Measurements from ENCODE around the gene CDC16. TPM values are rescaled to one million over a fixed set of nuclear protein-coding genes. Genes with fewer than 3 reads are reported as not detected.

CDC16 gene
- total and polyA plus RNA-seq, 2 of the 13 experiments (the other 11 are each of a cell fraction or from before 2014, with no cell fraction given): 24.2 to 60.9 TPM

- TF ChIP-seq RFX5 (IDR thresholded peaks at IDR 0.05; ENCODE audit: low read depth, low read length) (no peak; the same call in 1 of the 2 replicates), ZSCAN5A (CRISPR knock-in tag; IDR thresholded peaks at IDR 0.05; ENCODE audit: borderline replicate concordance) (peak; percentile 66; the same call in 1 of the 2 replicates), ZFP90 (CRISPR knock-in tag; IDR thresholded peaks at IDR 0.05; ENCODE audit: borderline replicate concordance) (no peak; the same call in 1 of the 2 replicates), ZNF570 (CRISPR knock-in tag; IDR thresholded peaks at IDR 0.05; ENCODE audit: borderline replicate concordance) (no peak), ZNF276 (CRISPR knock-in tag; IDR thresholded peaks at IDR 0.05; ENCODE audit: low read depth) (0 out of 2 replicates have a peak, but pooled peaks have one; percentile 35), DMTF1 (CRISPR knock-in tag; IDR thresholded peaks at IDR 0.05) (no peak), ZBTB21 (CRISPR knock-in tag; IDR thresholded peaks at IDR 0.05) (no peak), CSRNP2 (CRISPR knock-in tag; conservative IDR thresholded peaks at IDR 0.05; ENCODE audit: low read depth) (peak; percentile 77; the same call in 1 of the 2 replicates), ZIK1 (CRISPR knock-in tag; IDR thresholded peaks at IDR 0.05; ENCODE audit: borderline replicate concordance, low read depth) (no peak; the same call in none of the 2 replicates), SMARCE1 (IDR thresholded peaks at IDR 0.05; ENCODE audit: borderline replicate concordance) (no peak), MAFG (CRISPR knock-in tag; IDR thresholded peaks at IDR 0.05) (no peak), ATF3 (CRISPR knock-in tag; IDR thresholded peaks at IDR 0.05) (no peak), ZNF567 (CRISPR knock-in tag; IDR thresholded peaks at IDR 0.05; ENCODE audit: borderline replicate concordance) (no peak), ZNF691 (CRISPR knock-in tag; IDR thresholded peaks at IDR 0.05; ENCODE audit: borderline replicate concordance, low read depth) (peak; percentile 23; the same call in 1 of the 2 replicates), ZNF274 (CRISPR knock-in tag; IDR thresholded peaks at IDR 0.05) (peak; percentile 87), ZNF552 (CRISPR knock-in tag; IDR thresholded peaks at IDR 0.05; ENCODE audit: borderline replicate concordance) (no peak), ZNF543 (CRISPR knock-in tag; IDR thresholded peaks at IDR 0.05) (no peak), SOX5 (CRISPR knock-in tag; IDR thresholded peaks at IDR 0.05; ENCODE audit: borderline replicate concordance) (no peak), ZEB1 (IDR thresholded peaks at IDR 0.05; ENCODE audit: insufficient replicate concordance, low read depth) (no peak), HOXD1 (CRISPR knock-in tag; IDR thresholded peaks at IDR 0.05) (no peak)
Measured at GRCh38 chr13:114314074-114314912, 79.6 kb downstream of the CDC16 start, which contains the start of gene CHAMP1 (continued).
